B cell (primary cell): ENCODE data around the gene MICALL1. TPM values are rescaled to one million over a fixed set of nuclear protein-coding genes. Genes with fewer than 3 reads are reported as not detected.
"Not testable (repeated sequence)": the region's sequence is repeated elsewhere in the genome, so short reads cannot be mapped to it uniquely, and the experiment has no call there.

Source experiments
- ATAC-seq: fragments of 200-7000 bp; cut with Tn5 transposase; one replicate; pipeline ENCODE4 v1.10.0; 2021; ENCODE audit warnings: low read depth, mild to moderate bottlenecking, moderate number of reproducible peaks, moderate library complexity
- CTCF ChIA-PET: fragments of 350-600 bp; sonication (Branson Sonifier 250); formaldehyde crosslinking; loops from one replicate; lab custom pipeline; 2021; ENCODE audit warnings: antibody characterized with exemption, inconsistent platforms; lab: Charles Lee
- POLR2A ChIA-PET: fragments of 350-600 bp; sonication (Branson Sonifier 250); formaldehyde crosslinking; loops from one replicate; lab custom pipeline; 2021; ENCODE audit warnings: antibody characterized with exemption; lab: Charles Lee
- DNase-seq: peaks from one replicate; pipeline ENCODE4 v3.0.0; 2013
- H2AFZ ChIP-seq: 2 replicates; pipeline ENCODE4 v1.6.1; 2012; ENCODE audit warnings: mild to moderate bottlenecking, low read depth, low read length; ENCODE audit not compliant: insufficient read depth, poor library complexity, severe bottlenecking
- H3K27ac ChIP-seq, 2 donors: 1 replicate in 1 of 2; 2 replicates in 1 of 2; pipeline ENCODE4 v1.5.1; 2012 to 2013; ENCODE audit warnings: low read length in 2 of 2, mild to moderate bottlenecking in 2 of 2, moderate library complexity in 1 of 2
- H3K27me3 ChIP-seq, 4 experiments: fragments of 200-600 bp in 1 of 4; sonication (generic) in 1 of 4; replicated peaks in 1 of 4; 1 replicate in 2 of 4; 2 replicates in 2 of 4; pipeline versions ENCODE4 v1.6.1 to v1.7.0; 2013 to 2016; ENCODE audit warnings: low read length in 3 of 4, mild to moderate bottlenecking in 2 of 4, mixed read lengths in 1 of 4, moderate library complexity in 1 of 4; ENCODE audit not compliant: insufficient read depth in 4 of 4, control insufficient read depth in 3 of 4; ENCODE audit errors: control extremely low read depth in 1 of 4
- H3K36me3 ChIP-seq, 2 experiments: replicated peaks in 1 of 2; 1 replicate in 1 of 2; 2 replicates in 1 of 2; pipeline versions ENCODE4 v1.6.1 to v1.7.1; 2013; ENCODE audit warnings: low read length in 1 of 2; ENCODE audit not compliant: insufficient read depth in 2 of 2, control insufficient read depth in 1 of 2; ENCODE audit errors: control extremely low read depth in 1 of 2, extremely low read depth in 1 of 2
- H3K4me1 ChIP-seq, 2 donors: fragments of 200-600 bp in 1 of 2; sonication (generic) in 1 of 2; 1 replicate in 1 of 2; 2 replicates in 1 of 2; pipeline versions ENCODE4 v1.5.1 to v1.6.1; 2013 to 2017; ENCODE audit warnings: low read length in 2 of 2; ENCODE audit not compliant: control insufficient read depth in 2 of 2, insufficient read depth in 2 of 2
- H3K4me2 ChIP-seq: replicated peaks from 2 replicates; pipeline ENCODE3; 2012; ENCODE audit warnings: mild to moderate bottlenecking, low read depth, low read length; ENCODE audit not compliant: poor library complexity, severe bottlenecking
- H3K4me3 ChIP-seq, 5 experiments: fragments of 200-600 bp in 1 of 5; sonication (generic) in 1 of 5; 1 replicate in 3 of 5; 2 replicates in 2 of 5; pipeline versions ENCODE4 v1.5.1 to v1.7.0; 2011 to 2016; ENCODE audit warnings: low read length in 4 of 5, mild to moderate bottlenecking in 4 of 5, low read depth in 2 of 5, control low read depth in 1 of 5, moderate library complexity in 1 of 5; ENCODE audit not compliant: insufficient read depth in 1 of 5; ENCODE audit errors: control extremely low read depth in 1 of 5, extremely low read depth in 1 of 5
- H3K79me2 ChIP-seq: fragments of 200-600 bp; sonication (generic); one replicate; pipeline ENCODE4 v1.6.0; 2016; ENCODE audit warnings: low read length; ENCODE audit not compliant: control insufficient read depth, insufficient read depth
- H3K9ac ChIP-seq: fragments of 200-600 bp; sonication (generic); 2 replicates; pipeline ENCODE4 v1.6.1; 2017; ENCODE audit warnings: mild to moderate bottlenecking, low read length, moderate library complexity
- H3K9me3 ChIP-seq, 3 donors: one replicate each; pipeline versions ENCODE4 v1.6.1 to v1.7.1; 2013; ENCODE audit warnings: low read length in 2 of 3; ENCODE audit not compliant: control insufficient read depth in 2 of 3, insufficient read depth in 1 of 3; ENCODE audit errors: control extremely low read depth in 1 of 3
- H4K20me1 ChIP-seq: 2 replicates; pipeline ENCODE4 v1.6.0; 2012; ENCODE audit warnings: mild to moderate bottlenecking, low read length; ENCODE audit not compliant: insufficient read depth, control insufficient read depth, poor library complexity, severe bottlenecking
- H3K27ac Mint-ChIP-seq: one replicate; pipeline ENCODE4 v1.8.0; 2021; ENCODE audit warnings: mixed read lengths
- H3K27me3 Mint-ChIP-seq: one replicate; pipeline ENCODE4 v1.8.0; 2021; ENCODE audit warnings: mixed read lengths
- H3K4me1 Mint-ChIP-seq: one replicate; pipeline ENCODE4 v1.8.0; 2021; ENCODE audit warnings: mixed read lengths
- H3K4me3 Mint-ChIP-seq: one replicate; pipeline ENCODE4 v1.8.0; 2021; ENCODE audit warnings: mixed read lengths
- H3K9me3 Mint-ChIP-seq: one replicate; pipeline ENCODE4 v1.8.0; 2022; ENCODE audit warnings: mixed read lengths; ENCODE audit not compliant: insufficient read depth
- EZH2 ChIP-seq: IDR thresholded peaks from 2 replicates; pipeline ENCODE4 v1.6.1; 2012; ENCODE audit warnings: borderline replicate concordance, low read depth, mild to moderate bottlenecking, moderate library complexity, low read length; ENCODE audit not compliant: insufficient read depth, poor library complexity, severe bottlenecking
- WGBS: methylation state at CpG from one replicate; pipeline ENCODE4 v1.1.5; 2013; ENCODE audit warnings: missing lambda C conversion rate; ENCODE audit not compliant: insufficient coverage; 5-methylcytosine and 5-hydroxymethylcytosine counted together
- intact Hi-C: fragments of 100-400 bp; cut with micrococcal nuclease; formaldehyde crosslinking; loops from one replicate; pipeline ENCODE4 v1.10.0; 2022
- polyA plus RNA-seq: library from polyadenylated mRNA; depleted of rRNA; stranded (reverse); fragments of >200 nt; gene quantifications from 2 replicates; pipeline ENCODE4 v1.2.3, GENCODE V29; 2012
- total RNA-seq, 2 donors: library from RNA; stranded (reverse); fragments of 120-200 nt in 1 of 2; gene quantifications; 1 replicate in 1 of 2; 2 replicates in 1 of 2; pipeline versions ENCODE4 v1.2.3 to v1.2.4, GENCODE V29; 2013 to 2022
- TF ChIP-seq, protein P1 (sequence below): fragments of 200-600 bp; IDR thresholded peaks from one replicate; pipeline ENCODE4 v1.8.0; 2022; ENCODE audit warnings: antibody characterized with exemption, mild to moderate bottlenecking

The MICALL1 gene
- total and polyA plus RNA-seq, 2 donors (not counting 1 experiment from before 2014, with no cell fraction given) = 21.0 to 34.9 TPM

DNA sequence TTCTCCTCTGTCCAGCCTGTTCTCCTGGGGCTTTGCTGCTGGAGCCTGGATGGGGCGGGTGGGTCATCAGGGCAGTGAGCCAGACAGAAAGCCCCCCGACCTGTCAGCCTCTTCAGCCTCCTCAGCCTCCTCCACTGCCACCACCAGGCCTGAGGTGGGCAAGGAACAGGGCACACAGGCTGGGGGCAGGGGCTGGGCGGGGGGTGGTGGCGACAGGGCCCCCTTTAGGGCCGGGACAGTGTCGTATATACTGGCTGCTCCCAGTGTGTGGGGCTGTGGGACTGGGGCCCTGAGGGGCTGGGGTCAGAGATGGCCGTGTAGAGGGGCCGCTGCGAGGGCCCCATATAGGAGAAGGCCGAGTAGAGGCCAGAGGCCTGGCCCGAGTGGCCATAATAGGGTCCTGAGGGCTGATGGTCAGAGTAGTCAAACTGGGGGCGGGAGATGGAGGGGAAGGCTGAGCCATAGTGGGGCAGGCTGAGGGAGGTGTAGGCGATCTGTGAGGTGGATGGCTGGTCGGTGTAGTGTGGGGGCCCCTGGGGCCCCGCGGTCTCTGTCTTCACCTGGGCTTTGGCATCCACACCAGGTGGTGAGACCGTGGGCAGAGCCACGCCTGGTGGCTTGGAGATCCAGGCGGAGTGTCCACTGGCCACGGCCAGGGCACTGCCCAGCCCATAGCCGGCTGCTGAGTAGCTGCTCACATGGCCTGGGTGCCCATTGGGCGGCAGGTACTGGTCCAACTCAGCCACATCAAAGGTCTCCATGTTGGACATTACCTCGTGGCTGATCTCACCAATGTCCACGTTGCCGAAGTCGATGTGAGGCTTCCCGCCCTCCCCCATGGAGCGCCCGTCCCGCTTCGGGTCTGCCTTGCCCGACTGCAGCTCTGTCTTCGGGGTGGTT lies 67.4 kb downstream of the MICALL1 start:
- no peak overlapping the region for H3K9ac ChIP-seq
- no peaks in the 10 kb centered on the region for H3K9me3 ChIP-seq
- WGBS = 97% methylated on average over 33 of the region's 33 CpGs
- no peak overlapping the region for H2AFZ ChIP-seq
- Mint-ChIP-seq H3K27me3 (no peaks in the 10 kb centered on the region), H3K27ac (no peak overlapping the region), H3K4me3 (no peak overlapping the region), H3K9me3 (no peaks in the 10 kb centered on the region), H3K4me1 (no peaks in the 10 kb centered on the region)
- DNase-seq (no peak), ATAC-seq (no peak)
- no peak overlapping the region for H3K4me2 ChIP-seq
- H3K36me3 ChIP-seq = peaks cover 5 to 25% of the 10 kb centered on the region in 2 experiments
- intact Hi-C loops = no loop called here
- H3K4me1 ChIP-seq = no peaks in the 10 kb centered on the region
- CTCF ChIA-PET = no interaction called here
- H3K79me2 ChIP-seq = no peaks in the 10 kb centered on the region
- no peaks in the 10 kb centered on the region for H3K27me3 ChIP-seq
- H3K4me3 ChIP-seq = no peak overlapping the region
- TF ChIP-seq EZH2 = no peak
- TF ChIP-seq, protein P1, sequence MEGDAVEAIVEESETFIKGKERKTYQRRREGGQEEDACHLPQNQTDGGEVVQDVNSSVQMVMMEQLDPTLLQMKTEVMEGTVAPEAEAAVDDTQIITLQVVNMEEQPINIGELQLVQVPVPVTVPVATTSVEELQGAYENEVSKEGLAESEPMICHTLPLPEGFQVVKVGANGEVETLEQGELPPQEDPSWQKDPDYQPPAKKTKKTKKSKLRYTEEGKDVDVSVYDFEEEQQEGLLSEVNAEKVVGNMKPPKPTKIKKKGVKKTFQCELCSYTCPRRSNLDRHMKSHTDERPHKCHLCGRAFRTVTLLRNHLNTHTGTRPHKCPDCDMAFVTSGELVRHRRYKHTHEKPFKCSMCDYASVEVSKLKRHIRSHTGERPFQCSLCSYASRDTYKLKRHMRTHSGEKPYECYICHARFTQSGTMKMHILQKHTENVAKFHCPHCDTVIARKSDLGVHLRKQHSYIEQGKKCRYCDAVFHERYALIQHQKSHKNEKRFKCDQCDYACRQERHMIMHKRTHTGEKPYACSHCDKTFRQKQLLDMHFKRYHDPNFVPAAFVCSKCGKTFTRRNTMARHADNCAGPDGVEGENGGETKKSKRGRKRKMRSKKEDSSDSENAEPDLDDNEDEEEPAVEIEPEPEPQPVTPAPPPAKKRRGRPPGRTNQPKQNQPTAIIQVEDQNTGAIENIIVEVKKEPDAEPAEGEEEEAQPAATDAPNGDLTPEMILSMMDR = no peak
- no peaks in the 10 kb centered on the region for H4K20me1 ChIP-seq
- H3K27ac ChIP-seq = no peak overlapping the region
- POLR2A ChIA-PET = no interaction called here

DNA sequence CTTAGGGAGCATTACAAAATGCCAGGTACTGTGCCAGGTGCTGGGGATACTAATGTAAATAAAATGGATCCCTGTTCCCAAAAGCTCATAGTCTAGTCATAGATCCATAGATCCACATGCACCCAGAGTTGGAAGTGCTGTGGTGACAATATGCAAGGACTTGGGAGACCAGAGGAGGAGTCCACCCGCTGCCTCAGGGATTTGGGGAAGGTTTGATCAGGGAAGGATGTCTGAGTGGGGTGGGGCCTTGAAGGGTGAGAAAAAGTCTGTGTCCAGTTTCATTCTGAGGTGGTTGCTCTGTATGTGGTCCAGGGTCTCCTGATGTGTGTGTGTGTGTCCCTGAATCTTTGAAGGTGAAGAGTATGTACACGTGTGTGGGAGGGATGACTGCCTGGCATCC lies 69.1 kb downstream of the MICALL1 start:
- DNase-seq (no peak), ATAC-seq (no peak)
- no peaks in the 10 kb centered on the region for H3K79me2 ChIP-seq
- H3K4me1 Mint-ChIP-seq = no peaks in the 10 kb centered on the region
- no peak overlapping the region for H3K4me3 Mint-ChIP-seq
- no peak for TF ChIP-seq EZH2
- TF ChIP-seq, protein P1 = no peak
- H3K9ac ChIP-seq = no peak overlapping the region
- H3K4me2 ChIP-seq = no peak overlapping the region
- no peaks in the 10 kb centered on the region for H3K27me3 ChIP-seq
- H3K36me3 ChIP-seq = peaks cover 5 to 15% of the 10 kb centered on the region in 2 experiments
- H3K4me1 ChIP-seq = no peaks in the 10 kb centered on the region
- H4K20me1 ChIP-seq = no peaks in the 10 kb centered on the region
- H2AFZ ChIP-seq = no peak overlapping the region
- CTCF ChIA-PET = no interaction called here
- no peak overlapping the region for H3K4me3 ChIP-seq
- 96% methylated on average over 2 of the region's 2 CpGs for WGBS
- POLR2A ChIA-PET = no interaction called here
- H3K27ac Mint-ChIP-seq = no peak overlapping the region
- intact Hi-C loops = no loop called here
- no peaks in the 10 kb centered on the region for H3K27me3 Mint-ChIP-seq
- H3K27ac ChIP-seq = no peak overlapping the region
- no peaks in the 10 kb centered on the region for H3K9me3 ChIP-seq
- no peaks in the 10 kb centered on the region for H3K9me3 Mint-ChIP-seq

DNA sequence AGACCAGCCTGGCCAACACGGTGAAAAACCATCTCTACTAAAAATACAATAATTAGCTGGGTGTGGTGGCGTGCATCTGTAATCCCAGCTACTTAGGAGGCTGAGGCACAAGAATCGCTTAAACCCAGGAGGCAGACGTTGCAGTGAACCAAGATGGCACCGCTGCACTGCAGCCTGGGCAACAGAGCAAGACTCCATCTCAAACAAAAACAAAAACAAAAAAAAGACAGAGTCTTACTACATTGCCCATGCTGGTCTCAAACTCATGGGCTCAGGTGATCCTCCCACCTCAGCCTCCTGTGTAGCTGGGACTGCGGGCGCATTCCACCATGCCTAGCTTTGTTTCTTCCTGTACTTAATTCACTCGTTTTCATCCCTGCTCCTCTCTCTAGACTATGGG lies 69.9 kb downstream of the MICALL1 start:
- H3K9me3 ChIP-seq, H3K9me3 Mint-ChIP-seq, intact Hi-C loops, H3K27me3 Mint-ChIP-seq, H2AFZ ChIP-seq, POLR2A ChIA-PET, ATAC-seq, H3K4me1 ChIP-seq, CTCF ChIA-PET, H3K4me3 ChIP-seq, H3K27me3 ChIP-seq, H3K27ac Mint-ChIP-seq, H3K4me1 Mint-ChIP-seq, H3K9ac ChIP-seq, H3K4me2 ChIP-seq, H4K20me1 ChIP-seq, H3K27ac ChIP-seq, H3K79me2 ChIP-seq, H3K4me3 Mint-ChIP-seq, DNase-seq: not testable (repeated sequence)
- 94% methylated on average over 7 of the region's 8 CpGs for WGBS
- H3K36me3 ChIP-seq = peaks cover 5 to 15% of the 10 kb centered on the region in 2 experiments
